ENCODE results near the gene DEFB123.

DNA sequence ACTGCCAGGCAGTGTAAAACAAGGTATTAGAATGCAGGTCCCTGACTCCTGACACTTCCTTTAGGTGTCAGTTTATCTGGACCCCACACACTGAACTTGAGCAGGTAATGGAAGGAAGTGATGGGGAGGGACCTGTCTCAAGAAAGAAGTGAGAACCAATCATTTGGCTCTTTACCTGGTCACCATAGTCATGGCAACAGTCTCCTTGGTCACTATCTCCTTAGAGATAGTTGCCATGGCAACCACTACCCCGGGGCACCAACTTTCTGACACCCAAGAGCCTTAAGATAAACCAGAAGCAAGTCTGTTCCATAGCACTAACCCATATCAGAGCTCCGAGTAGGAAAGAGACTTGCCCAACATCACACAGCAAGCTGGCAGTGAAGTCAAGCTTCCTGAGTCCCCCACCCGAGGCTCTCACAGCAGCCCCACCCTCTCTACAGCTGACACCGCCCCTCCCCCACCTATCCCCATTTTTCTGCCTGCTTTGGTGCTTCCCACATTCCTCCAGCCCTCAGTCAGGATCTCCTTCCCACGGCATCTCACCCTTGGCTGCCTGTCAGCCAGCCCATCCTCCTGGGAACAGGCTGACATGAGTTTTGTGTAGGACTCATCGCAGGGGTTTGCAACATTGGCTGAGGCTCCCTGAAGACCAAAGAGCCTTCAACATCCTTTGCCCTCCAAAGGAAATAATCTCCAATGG, 57.6 kb downstream of the DEFB123 start:
- no peak for TF ChIP-seq CTCF (IDR thresholded peaks at IDR 0.05)
- TF ChIP-seq EP300 (IDR thresholded peaks at IDR 0.05) = no peak
- no peak for TF ChIP-seq POLR2A (IDR thresholded peaks at IDR 0.05; ENCODE audit: low read depth)
- TF ChIP-seq POLR2AphosphoS5 (IDR thresholded peaks at IDR 0.05) = no peak

Data from esophagus muscularis mucosa (tissue), 4 donors.